GM12801 (cell line): ENCODE data around the gene UBA1.

ENCODE experiments used
- CTCF ChIP-seq: IDR thresholded peaks from one replicate; pipeline ENCODE4 v1.5.1; 2011; ENCODE audit warnings: control low read depth; ENCODE audit not compliant: insufficient read length; ENCODE audit errors: extremely low read depth

Gene UBA1

GRCh38 chrX:47247206-47247998 lies 53.8 kb downstream of the UBA1 start:
- TF ChIP-seq CTCF: no peak

GRCh38 chrX:47247999-47248320 lies 54.3 kb downstream of the UBA1 start:
- no peak for TF ChIP-seq CTCF

- no peak for TF ChIP-seq CTCF
Observed at GRCh38 chrX:47248576-47248975, 54.9 kb downstream of the UBA1 start.

- TF ChIP-seq CTCF: no peak
Observed at GRCh38 chrX:47250017-47250347, 56.4 kb downstream of the UBA1 start.
